Nephron progenitor cell (in vitro differentiated cells): ENCODE results near the gene ACTL8.

Experiments used
- DNase-seq: peaks from one replicate; pipeline ENCODE4 v3.0.0; 2021
- H3K27ac Mint-ChIP-seq: 2 replicates; pipeline ENCODE4 v1.8.0; 2021; ENCODE audit warnings: mild to moderate bottlenecking, moderate library complexity, mixed read lengths
- H3K27me3 Mint-ChIP-seq: 2 replicates; pipeline ENCODE4 v1.8.0; 2021; ENCODE audit warnings: mild to moderate bottlenecking, low read depth, mixed read lengths; ENCODE audit not compliant: poor library complexity
- H3K36me3 Mint-ChIP-seq: 2 replicates; pipeline ENCODE4 v1.8.0; 2021; ENCODE audit warnings: low read depth, mixed read lengths
- H3K4me1 Mint-ChIP-seq: 2 replicates; pipeline ENCODE4 v1.8.0; 2021; ENCODE audit warnings: mixed read lengths
- H3K4me3 Mint-ChIP-seq: 2 replicates; pipeline ENCODE4 v1.8.0; 2021; ENCODE audit warnings: mild to moderate bottlenecking, moderate library complexity, mixed read lengths
- H3K9me3 Mint-ChIP-seq: 2 replicates; pipeline ENCODE4 v1.8.0; 2021; ENCODE audit warnings: mild to moderate bottlenecking, moderate library complexity, mixed read lengths
- CTCF ChIP-seq: fragments of 200-600 bp; sonication (generic); IDR thresholded peaks from 2 replicates; pipeline ENCODE4 v1.5.0; 2021; ENCODE audit warnings: antibody characterized with exemption

ACTL8 gene

GRCh38 chr1:17725084-17725719 lies 29.9 kb upstream of the ACTL8 start:
- H3K4me1 Mint-ChIP-seq = peaks cover 4% of the 10 kb centered on the region
- H3K27ac Mint-ChIP-seq = no peak overlapping the region
- peaks cover 38% of the 10 kb centered on the region for H3K27me3 Mint-ChIP-seq
- TF ChIP-seq CTCF = no peak
- no peaks in the 10 kb centered on the region for H3K36me3 Mint-ChIP-seq
- DNase-seq = no peak
- peaks cover 4% of the 10 kb centered on the region for H3K9me3 Mint-ChIP-seq
- no peak overlapping the region for H3K4me3 Mint-ChIP-seq

- Mint-ChIP-seq H3K27ac (no peak overlapping the region), H3K36me3 (no peaks in the 10 kb centered on the region), H3K4me1 (no peaks in the 10 kb centered on the region), H3K4me3 (no peak overlapping the region), H3K9me3 (peaks cover 4% of the 10 kb centered on the region), H3K27me3 (peaks cover 38% of the 10 kb centered on the region)
- no peak for TF ChIP-seq CTCF
- no peak for DNase-seq
Measured at GRCh38 chr1:17725811-17726582, 29.1 kb upstream of the ACTL8 start.

- no peak for DNase-seq
- TF ChIP-seq CTCF = no peak
- H3K27me3 Mint-ChIP-seq = peaks cover 22% of the 10 kb centered on the region
- no peak overlapping the region for H3K27ac Mint-ChIP-seq
- no peak overlapping the region for H3K4me3 Mint-ChIP-seq
- H3K9me3 Mint-ChIP-seq = peaks cover 4% of the 10 kb centered on the region
- H3K4me1 Mint-ChIP-seq = peaks cover 6% of the 10 kb centered on the region
- no peaks in the 10 kb centered on the region for H3K36me3 Mint-ChIP-seq
Measured at GRCh38 chr1:17728123-17728712, 26.9 kb upstream of the ACTL8 start.

- no peak for DNase-seq
- no peak overlapping the region for H3K4me3 Mint-ChIP-seq
- H3K27me3 Mint-ChIP-seq = peaks cover 22% of the 10 kb centered on the region
- H3K4me1 Mint-ChIP-seq = peaks cover 11% of the 10 kb centered on the region
- H3K36me3 Mint-ChIP-seq = no peaks in the 10 kb centered on the region
- no peak overlapping the region for H3K27ac Mint-ChIP-seq
- peaks cover 4% of the 10 kb centered on the region for H3K9me3 Mint-ChIP-seq
- TF ChIP-seq CTCF = no peak
Measured at GRCh38 chr1:17729248-17729647, 25.9 kb upstream of the ACTL8 start.

GRCh38 chr1:17729909-17730308 lies 25.2 kb upstream of the ACTL8 start:
- no peak for DNase-seq
- Mint-ChIP-seq H3K4me3 (no peak overlapping the region), H3K27me3 (peaks cover 22% of the 10 kb centered on the region)

More at GRCh38 chr1:17729909-17730308, 25.2 kb upstream of the ACTL8 start:
- H3K36me3 Mint-ChIP-seq = no peaks in the 10 kb centered on the region
- no peak overlapping the region for H3K27ac Mint-ChIP-seq
- H3K4me1 Mint-ChIP-seq = peaks cover 11% of the 10 kb centered on the region
- peaks cover 4% of the 10 kb centered on the region for H3K9me3 Mint-ChIP-seq
- TF ChIP-seq CTCF = no peak
